NCI-H2107 (cell line): ENCODE data around the gene CLEC4M.
"Not testable (repeated sequence)": the region's sequence is repeated elsewhere in the genome, so short reads cannot be mapped to it uniquely, and the experiment has no call there.

Experiments used
- DNase-seq: peaks from one replicate; lab custom pipeline; 2025; lab: John Stamatoyannopoulos, UW

The CLEC4M gene

DNA sequence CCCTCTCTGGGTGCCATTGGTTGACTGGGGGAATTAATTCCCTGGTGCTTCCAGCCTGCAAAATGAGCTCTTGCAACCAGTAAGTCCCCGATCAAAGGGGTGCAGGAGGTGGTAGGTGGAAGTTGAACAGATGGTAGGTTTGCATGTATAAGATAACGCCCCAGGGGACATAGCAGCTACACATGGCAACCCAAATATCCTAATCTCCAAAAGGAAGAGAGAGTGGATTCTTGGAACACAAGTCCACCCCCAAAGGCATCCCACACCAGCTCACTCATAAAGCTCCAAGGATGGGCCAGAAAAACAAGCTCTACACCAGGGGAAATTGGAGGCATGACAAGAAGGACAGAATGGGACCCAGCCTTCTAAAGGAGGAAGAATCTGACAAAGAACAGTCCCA lies 20.5 kb upstream of the CLEC4M start:
- DNase-seq: no peak

DNA sequence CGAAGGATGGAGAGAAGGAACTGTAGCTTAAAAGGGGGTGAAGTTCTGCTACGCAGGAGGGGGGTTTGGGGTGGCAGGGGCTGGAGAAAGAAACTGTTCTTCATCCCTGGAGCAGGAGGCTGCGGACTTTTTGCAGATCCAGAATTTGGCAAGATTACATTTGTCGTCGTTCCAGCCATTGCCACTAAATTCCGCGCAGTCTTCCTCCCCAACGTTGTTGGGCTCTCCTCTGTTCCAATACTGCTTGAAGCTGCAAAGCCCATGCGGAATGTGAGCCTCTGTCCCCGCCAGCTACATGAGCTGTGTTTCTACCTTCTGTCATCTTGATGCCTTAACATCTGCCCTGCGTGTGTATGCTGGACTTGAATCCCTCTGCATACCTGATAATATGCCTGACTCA lies 20.1 kb upstream of the CLEC4M start:
- no peak for DNase-seq

DNA sequence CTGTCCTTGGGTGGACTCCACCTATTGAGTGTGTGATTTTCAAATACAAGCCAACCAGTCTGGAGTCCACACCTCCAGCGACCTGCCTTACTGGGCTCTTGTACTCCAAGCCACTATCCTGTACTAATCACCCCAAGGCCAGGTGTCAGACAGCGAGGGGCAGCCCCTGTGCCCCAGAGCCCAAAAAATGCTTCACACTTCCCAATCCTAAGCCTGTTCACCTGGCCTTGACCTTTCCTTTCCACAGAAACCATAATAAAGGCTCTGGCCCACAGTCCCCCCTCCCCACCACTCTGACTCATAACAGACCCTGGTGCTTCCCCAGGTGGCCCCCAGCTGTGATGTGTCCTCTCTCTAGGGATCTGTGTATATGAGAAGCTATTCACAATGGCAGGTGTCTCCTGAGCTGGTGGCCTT lies 19.6 kb upstream of the CLEC4M start:
- no peak for DNase-seq

GRCh38 chr19:7744199-7744786 lies 18.8 kb upstream of the CLEC4M start:
- DNase-seq: no peak

- DNase-seq: no peak
Measured at GRCh38 chr19:7744871-7745650, 18.0 kb upstream of the CLEC4M start.

- not testable (repeated sequence) for DNase-seq
Measured at GRCh38 chr19:7746306-7746705, 16.7 kb upstream of the CLEC4M start.

DNA sequence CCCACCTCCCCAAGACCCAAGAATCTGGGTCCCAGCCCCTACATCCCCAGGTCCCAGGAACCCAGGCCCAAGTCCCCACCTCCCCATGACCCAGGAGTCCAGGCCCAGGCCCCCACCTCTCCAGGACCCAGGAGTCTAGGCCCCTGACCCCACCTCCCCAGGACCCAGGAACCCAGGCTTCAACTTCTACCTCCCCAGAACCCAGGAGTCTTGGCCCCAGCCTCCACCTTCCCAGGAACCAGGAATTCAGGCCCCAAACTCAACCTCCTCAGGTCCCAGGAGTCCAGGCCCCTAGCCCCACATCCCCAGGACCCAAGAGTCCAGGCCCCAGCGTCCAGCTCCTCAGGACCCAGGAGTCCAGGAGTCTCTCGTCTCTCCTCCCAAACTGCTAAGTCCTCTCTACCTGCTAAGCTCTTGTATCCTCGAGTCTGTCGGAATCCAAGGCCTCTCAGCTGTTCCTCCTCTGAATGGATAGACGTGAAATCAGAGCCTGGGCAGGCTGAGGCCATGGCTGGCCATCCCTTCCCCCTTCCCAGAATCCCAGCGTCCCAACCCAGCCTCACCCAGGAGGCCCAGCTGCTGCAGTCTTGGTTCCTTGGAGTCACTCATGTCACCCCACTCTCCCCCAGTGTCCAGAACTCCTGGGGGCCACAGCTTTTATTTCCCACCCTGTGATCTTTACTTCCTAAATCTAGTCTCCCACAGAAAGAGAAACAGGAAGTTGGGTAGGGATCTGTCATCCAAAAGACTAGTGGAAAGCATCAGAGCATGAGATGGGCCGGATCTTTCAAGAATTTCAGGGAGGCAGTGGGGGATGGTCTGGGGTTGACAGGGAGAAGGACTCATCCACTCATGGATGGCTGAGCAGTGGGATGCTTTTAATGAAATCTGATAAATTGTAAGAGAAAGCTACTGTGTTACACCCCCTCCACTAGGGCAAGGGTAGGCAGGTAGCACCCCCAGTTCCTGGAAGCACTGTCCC lies 15.8 kb upstream of the CLEC4M start, which contains the start of gene CD209:
CD209 (minus strand) TSS at position 632 of the 982 bp plus-strand sequence; CDS start at position 609, 23 bp downstream.
- no peak for DNase-seq

DNA sequence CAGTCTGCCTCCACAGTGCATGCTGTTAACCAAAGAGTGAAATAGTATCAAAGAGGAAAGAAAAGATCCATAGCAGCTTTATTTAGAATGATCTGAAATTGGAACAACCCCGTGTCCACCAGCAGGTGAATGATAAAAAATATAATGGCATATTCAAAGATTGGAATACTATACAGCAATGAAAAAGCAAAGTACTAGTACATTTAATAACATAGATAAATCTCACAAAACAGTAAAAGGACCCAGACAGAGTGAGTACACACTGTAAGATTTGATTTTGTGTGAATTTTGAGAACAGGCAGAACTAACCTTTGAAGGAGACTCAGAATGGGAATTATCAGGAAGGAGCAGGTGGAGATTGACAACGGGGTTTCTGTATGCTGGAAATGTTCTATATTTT lies 14.9 kb upstream of the CLEC4M start:
- no peak for DNase-seq

DNA sequence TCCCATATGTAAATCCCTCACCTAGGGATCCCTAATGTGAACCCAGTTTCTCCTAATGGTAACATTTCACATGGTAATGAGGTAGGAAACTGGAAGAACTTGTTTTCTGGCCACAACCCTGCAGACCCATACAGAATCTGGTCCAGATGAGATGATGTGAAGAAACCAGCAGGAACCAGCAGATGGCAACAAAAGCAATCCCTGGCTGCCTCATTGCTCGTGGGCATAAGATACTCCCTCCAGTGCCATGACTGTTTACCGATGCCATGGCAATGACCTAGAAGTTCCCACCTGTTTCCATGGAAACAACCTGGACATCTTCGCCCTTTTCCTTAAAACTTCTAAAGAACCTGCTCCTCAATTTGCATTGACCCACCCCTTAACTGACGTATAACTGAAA lies 14.3 kb upstream of the CLEC4M start:
- DNase-seq: no peak

DNA sequence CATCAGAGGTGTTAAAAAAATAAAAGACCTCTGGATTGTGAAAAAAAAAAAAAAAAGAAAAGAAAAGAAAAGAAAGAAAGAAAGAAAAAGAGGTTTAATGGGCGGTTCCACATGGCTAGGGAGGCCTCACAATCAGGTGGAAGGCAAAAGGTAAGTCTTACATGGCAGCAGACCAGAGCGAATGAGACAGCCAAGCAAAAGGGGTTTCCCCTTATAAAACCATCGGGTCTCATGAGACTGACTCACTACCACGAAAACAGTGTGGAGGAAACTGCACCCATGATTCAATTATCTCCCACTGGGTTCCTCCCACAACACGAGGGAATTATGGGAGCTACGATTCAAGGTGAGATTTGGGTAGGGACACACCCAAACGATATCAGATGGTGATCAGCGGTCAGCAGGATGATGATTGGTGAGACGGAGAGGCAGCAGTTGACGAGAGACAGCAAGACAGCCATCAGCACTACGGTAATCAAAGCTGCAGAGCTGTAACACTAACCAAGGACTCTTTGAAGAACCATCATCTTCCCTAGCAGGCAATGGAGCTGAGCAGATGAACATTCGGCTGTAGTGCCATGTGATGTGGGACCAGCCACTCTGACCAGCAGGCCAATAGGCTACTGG lies 11.8 kb upstream of the CLEC4M start:
- no peak for DNase-seq

- DNase-seq: no peak
Measured at GRCh38 chr19:7756258-7756657, 6.8 kb upstream of the CLEC4M start.

DNA sequence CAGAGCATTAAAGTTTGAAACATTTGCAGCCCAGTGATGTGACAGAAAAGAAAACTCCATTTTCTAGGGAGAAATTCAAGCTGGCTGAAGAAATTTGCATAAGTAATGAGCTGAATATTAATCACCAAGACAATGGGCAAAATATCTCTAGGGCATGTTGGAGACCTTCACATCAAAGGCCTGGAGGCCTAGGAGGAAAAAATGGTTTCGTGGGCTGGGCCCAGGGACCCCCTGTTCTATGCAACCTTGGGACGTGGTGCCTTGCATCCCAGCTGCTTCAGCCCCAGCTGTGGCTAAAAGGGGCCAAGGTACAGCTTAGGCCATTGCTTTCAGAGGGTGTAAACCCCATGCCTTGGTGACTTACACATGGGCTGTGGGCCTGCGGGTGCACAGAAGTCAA lies 5.7 kb upstream of the CLEC4M start:
- no peak for DNase-seq

- DNase-seq: no peak
Measured at GRCh38 chr19:7759156-7759555, 3.9 kb upstream of the CLEC4M start.

DNA sequence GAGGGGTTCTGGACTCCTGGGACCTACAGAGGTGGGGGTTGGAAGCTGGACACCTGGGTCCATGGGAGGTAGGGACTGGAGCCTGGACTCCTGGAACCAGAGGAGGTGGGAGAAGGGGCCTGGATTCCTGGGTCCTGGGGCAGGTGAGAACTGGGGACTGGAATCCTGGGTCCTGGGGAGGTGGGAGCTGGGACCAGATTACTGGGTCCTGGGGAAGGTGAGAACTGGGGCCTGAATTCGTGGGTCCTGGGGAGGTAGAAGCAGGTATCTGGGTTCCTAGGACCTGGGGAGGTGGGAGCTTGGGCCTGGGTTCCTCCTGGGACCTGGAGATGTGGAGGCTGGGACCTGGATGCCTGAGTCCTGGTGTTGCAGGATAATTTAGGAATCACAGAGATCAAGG lies 653 bp downstream of the CLEC4M start:
- DNase-seq: no peak

DNA sequence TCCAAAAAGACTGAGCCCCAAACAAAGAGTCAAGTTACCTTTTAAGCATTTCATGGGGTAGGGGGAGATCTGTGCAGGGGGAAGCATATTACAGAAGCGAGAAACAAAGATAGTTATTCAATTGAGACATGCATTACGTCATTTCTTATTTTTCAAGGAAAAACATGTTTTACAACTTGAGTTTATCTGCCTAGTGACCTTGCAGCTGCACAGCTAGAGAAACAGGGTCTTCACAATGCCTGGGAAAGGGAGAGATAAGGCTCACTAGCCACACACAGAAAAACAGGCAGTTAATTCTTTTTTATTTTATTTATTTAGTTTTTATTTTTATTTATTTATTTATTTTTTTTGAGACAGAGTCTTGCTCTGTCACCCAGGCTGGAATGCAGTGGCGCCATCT lies 1.1 kb downstream of the CLEC4M start:
- not testable (repeated sequence) for DNase-seq

DNA sequence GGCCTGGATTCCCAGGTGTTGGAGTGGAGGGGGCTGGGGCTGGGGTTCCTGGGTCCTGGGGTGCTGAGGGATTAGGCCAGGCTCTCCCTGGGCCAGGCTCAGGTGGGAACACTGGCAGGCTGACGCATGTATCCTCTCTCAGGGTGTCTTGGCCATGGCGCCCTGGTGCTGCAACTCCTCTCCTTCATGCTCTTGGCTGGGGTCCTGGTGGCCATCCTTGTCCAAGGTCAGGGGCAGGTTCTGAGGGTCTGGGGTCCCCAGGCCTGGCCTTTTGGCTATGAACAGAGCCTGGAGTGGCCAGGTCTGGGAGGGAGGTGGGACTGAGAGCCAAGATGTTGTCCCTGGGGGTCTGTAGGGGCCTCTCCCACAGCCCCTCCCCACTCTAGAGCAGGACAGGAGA lies 2.0 kb downstream of the CLEC4M start:
- DNase-seq: not testable (repeated sequence)

- no peak for DNase-seq
Measured at GRCh38 chr19:7766535-7766934, 3.5 kb downstream of the CLEC4M start.

DNA sequence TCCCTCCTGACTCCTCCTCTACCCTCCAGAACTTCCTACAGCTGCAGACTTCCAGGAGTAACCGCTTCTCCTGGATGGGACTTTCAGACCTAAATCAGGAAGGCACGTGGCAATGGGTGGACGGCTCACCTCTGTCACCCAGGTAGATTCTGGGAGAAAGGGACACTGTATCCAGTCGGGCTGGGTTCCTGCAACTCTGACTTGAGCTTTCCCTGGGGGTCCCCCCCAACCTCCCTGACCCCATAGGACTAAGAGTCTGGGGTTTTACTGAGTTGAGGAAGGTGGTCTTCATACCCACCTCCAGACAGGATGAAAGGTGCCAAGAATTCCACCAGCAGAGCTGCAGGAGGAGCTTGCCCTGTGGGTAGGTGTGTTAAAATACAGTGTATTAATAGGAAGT lies 4.4 kb downstream of the CLEC4M start:
- no peak for DNase-seq

DNA sequence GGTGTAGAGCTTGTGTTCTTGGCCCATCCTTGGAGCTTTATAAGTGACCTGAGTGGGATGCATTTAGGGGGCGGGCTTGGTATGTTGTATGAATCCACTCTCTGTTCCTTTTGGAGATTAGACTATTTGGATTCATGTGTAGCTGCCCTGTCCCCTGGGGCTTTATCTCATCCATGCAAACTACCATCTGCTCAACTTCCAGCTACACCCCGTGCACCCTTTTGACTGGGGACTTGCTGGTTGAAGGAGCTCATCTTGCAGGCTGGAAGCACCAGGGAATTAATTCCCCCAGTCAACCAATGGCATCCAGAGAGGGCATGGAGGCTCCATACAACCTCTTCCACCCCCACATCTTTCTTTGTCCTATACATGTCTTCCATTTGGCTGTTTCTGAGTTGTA lies 6.1 kb downstream of the CLEC4M start:
- no peak for DNase-seq

GRCh38 chr19:7771072-7771471 lies 8.0 kb downstream of the CLEC4M start:
- DNase-seq: no peak

GRCh38 chr19:7772752-7773291 lies 9.8 kb downstream of the CLEC4M start:
- DNase-seq: no peak

DNA sequence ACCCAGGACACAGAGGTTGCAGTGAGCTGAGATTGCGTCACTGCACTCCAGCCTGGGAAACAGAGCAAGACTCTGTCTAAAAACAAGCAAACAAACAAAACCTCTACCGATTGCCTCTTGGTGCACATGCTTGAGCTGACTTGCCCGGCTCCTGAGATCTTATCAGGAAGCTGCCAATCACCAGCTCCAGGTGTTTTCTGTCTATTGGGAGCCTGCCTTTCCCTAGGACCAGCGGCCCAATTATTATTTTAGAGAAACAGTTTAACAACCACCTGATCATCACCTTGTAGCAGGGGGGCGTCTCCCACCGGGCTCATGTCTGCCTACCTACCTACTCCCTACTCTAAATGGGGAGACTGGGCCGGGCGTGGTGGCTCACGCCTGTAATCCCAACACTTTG lies 10.8 kb downstream of the CLEC4M start:
- no peak for DNase-seq
